ENCODE measurements around the gene NUTF2. TPM values are rescaled to one million over a fixed set of nuclear protein-coding genes. Genes with fewer than 3 reads are reported as not detected.

NUTF2 gene
- total RNA-seq, 2 donors from 2014 or later, result 201 to 218 TPM

DNA sequence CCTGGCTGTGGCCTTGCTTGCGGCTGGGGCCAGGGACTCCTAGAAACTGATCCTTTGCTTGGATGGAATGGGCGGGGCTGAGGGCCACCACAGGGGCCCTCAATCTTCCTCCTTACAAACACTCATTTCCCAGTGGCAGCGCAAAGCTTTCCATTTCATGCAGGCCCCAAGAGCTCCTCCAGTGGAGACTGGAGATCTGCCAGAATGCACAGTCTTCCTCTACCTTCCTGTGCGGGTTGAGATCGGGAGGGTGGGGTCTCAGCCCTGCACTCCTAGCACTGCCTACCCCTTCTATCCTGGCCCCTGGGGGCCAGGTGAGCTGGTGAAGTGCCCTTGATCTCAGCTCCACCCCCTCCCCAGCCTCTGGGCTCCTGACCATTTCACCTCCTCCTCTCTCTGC lies 39.7 kb downstream of the NUTF2 start:
- Histone ChIP-seq H3K27me3 (ENCODE audit: control insufficient read depth, insufficient read depth, low read length, poor library complexity, severe bottlenecking) (no peaks in the 10 kb centered on the region), H3K9me3 (ENCODE audit: control insufficient read depth, low read length) (no peaks in the 10 kb centered on the region), H3K27ac (ENCODE audit: low read depth, low read length) (no peak overlapping the region), H3K4me1 (ENCODE audit: control insufficient read depth, insufficient read depth, low read length) (peaks cover 5% of the 10 kb centered on the region), H3K9ac (ENCODE audit: extremely low read depth, low read length, poor library complexity, severe bottlenecking) (no peak overlapping the region), H3K36me3 (ENCODE audit: control insufficient read depth, insufficient read depth, low read length) (peaks cover 32% of the 10 kb centered on the region), H3K4me3 (ENCODE audit: low read length) (no peak overlapping the region)
- DNase-seq, result peak; percentile 68
- H3K36me3 Mint-ChIP-seq (ENCODE audit: low read depth), result peaks cover 20% of the 10 kb centered on the region
- peaks cover 16% of the 10 kb centered on the region for H3K4me1 Mint-ChIP-seq
- no peaks in the 10 kb centered on the region for H3K9me3 Mint-ChIP-seq
- H3K4me3 Mint-ChIP-seq, result no peak overlapping the region
- H3K27me3 Mint-ChIP-seq (ENCODE audit: insufficient read depth), result no peaks in the 10 kb centered on the region
- TF ChIP-seq, protein P1, sequence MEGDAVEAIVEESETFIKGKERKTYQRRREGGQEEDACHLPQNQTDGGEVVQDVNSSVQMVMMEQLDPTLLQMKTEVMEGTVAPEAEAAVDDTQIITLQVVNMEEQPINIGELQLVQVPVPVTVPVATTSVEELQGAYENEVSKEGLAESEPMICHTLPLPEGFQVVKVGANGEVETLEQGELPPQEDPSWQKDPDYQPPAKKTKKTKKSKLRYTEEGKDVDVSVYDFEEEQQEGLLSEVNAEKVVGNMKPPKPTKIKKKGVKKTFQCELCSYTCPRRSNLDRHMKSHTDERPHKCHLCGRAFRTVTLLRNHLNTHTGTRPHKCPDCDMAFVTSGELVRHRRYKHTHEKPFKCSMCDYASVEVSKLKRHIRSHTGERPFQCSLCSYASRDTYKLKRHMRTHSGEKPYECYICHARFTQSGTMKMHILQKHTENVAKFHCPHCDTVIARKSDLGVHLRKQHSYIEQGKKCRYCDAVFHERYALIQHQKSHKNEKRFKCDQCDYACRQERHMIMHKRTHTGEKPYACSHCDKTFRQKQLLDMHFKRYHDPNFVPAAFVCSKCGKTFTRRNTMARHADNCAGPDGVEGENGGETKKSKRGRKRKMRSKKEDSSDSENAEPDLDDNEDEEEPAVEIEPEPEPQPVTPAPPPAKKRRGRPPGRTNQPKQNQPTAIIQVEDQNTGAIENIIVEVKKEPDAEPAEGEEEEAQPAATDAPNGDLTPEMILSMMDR (conservative IDR thresholded peaks at IDR 0.05), result peak; percentile 35
- H3K27ac Mint-ChIP-seq, result peak overlapping the region; percentile 78
- WGBS, 2 experiments (ENCODE audit: insufficient coverage in 1 of 2, insufficient read length in 1 of 2), result 92 to 95% methylated on average over 4 to 5 of the region's 5 CpGs

DNA sequence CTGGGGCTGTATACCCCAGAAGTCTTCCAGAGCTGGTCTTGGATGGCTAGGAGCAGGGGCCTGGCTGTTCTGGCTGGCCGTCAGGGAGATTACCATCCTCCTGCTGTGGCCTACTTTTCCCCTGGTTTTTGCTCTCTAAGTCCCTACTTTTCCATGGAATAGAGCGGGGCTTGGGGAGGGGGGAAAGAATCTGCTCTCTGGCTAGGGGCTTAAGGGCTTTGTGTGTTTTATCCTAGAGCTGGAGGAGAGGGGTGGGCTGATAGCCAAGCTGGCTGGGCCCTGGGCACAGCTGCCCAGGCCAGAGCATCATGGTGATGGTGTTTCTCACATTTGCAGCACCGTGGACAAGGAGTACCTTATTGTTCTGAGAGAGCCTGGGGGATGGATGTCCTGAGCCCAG lies 41.6 kb downstream of the NUTF2 start:
- no peak for DNase-seq
- no peak overlapping the region for H3K27ac ChIP-seq (ENCODE audit: low read depth, low read length)
- H3K9ac ChIP-seq (ENCODE audit: extremely low read depth, low read length, poor library complexity, severe bottlenecking), result no peak overlapping the region
- H3K36me3 ChIP-seq (ENCODE audit: control insufficient read depth, insufficient read depth, low read length), result peaks cover 13% of the 10 kb centered on the region
- H3K27me3 ChIP-seq (ENCODE audit: control insufficient read depth, insufficient read depth, low read length, poor library complexity, severe bottlenecking), result no peaks in the 10 kb centered on the region
- no peaks in the 10 kb centered on the region for H3K9me3 ChIP-seq (ENCODE audit: control insufficient read depth, low read length)
- Mint-ChIP-seq H3K27me3 (ENCODE audit: insufficient read depth) (no peaks in the 10 kb centered on the region), H3K4me3 (no peak overlapping the region), H3K9me3 (no peaks in the 10 kb centered on the region), H3K27ac (no peak overlapping the region), H3K36me3 (ENCODE audit: low read depth) (peaks cover 5% of the 10 kb centered on the region), H3K4me1 (peaks cover 23% of the 10 kb centered on the region)
- TF ChIP-seq, protein P1 (conservative IDR thresholded peaks at IDR 0.05), result no peak
- WGBS, 2 experiments (ENCODE audit: insufficient coverage in 1 of 2, insufficient read length in 1 of 2), result 87% methylated on average over 3 of the region's 3 CpGs; no CpG with 5 or more reads in 1 of the 2 experiments
- H3K4me3 ChIP-seq (ENCODE audit: low read length), result no peak overlapping the region
- peaks cover 5% of the 10 kb centered on the region for H3K4me1 ChIP-seq (ENCODE audit: control insufficient read depth, insufficient read depth, low read length)

DNA sequence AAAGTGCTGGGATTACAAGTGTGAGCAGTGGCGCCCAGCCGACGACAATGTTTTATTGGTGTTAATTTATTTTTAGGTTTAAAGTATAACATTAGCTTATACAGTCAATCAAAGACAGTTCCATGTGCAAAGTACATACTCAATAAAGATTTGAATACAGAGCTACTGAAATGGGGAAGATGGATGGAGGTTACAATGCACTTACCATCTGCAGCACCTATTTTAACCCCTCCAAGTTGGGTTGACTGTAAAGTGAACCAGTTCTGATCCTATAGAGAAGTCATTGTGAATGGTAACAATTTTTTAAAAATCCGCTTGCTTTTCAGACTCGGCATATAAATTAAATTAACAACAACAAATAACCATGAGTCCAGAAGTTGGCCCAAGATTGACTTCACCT lies 45.6 kb downstream of the NUTF2 start:
- 74 to 79% methylated on average over 2 to 3 of the region's 5 CpGs for WGBS, 2 experiments (ENCODE audit: insufficient coverage in 1 of 2, insufficient read length in 1 of 2)
- Histone ChIP-seq H3K4me3 (ENCODE audit: low read length) (peak overlapping the region; percentile 82), H3K9ac (ENCODE audit: extremely low read depth, low read length, poor library complexity, severe bottlenecking) (peak overlapping the region; percentile 19), H3K36me3 (ENCODE audit: control insufficient read depth, insufficient read depth, low read length) (no peaks in the 10 kb centered on the region), H3K4me1 (ENCODE audit: control insufficient read depth, insufficient read depth, low read length) (no peaks in the 10 kb centered on the region), H3K27ac (ENCODE audit: low read depth, low read length) (no peak overlapping the region), H3K27me3 (ENCODE audit: control insufficient read depth, insufficient read depth, low read length, poor library complexity, severe bottlenecking) (no peaks in the 10 kb centered on the region), H3K9me3 (ENCODE audit: control insufficient read depth, low read length) (no peaks in the 10 kb centered on the region)
- Mint-ChIP-seq H3K27me3 (ENCODE audit: insufficient read depth) (no peaks in the 10 kb centered on the region), H3K9me3 (no peaks in the 10 kb centered on the region), H3K4me1 (peaks cover 19% of the 10 kb centered on the region), H3K27ac (peak overlapping the region; percentile 95), H3K4me3 (peak overlapping the region; percentile 96), H3K36me3 (ENCODE audit: low read depth) (no peaks in the 10 kb centered on the region)
- TF ChIP-seq, protein P1 (conservative IDR thresholded peaks at IDR 0.05), result no peak
- no peak for DNase-seq

All from endodermal cell (in vitro differentiated cells).